GM12873 (cell line): ENCODE data around the gene MITD1.

Experiments used
- TF ChIP-seq, protein P1 (sequence below): IDR thresholded peaks from 2 replicates; pipeline ENCODE4 v1.5.1; 2012; ENCODE audit warnings: low read depth, mild to moderate bottlenecking, moderate library complexity, low read length, control low read depth; ENCODE audit not compliant: insufficient read depth; ENCODE audit errors: missing control alignments

The MITD1 gene

GRCh38 chr2:99180755-99181623 lies at the start of gene MITD1, which contains the start of gene MRPL30:
Gene MITD1, minus strand, starts transcription at chr2:99181058. Its CDS starts 77 bp downstream, at chr2:99180981.
Gene MRPL30, plus strand, starts transcription at chr2:99181184. Its CDS starts 5,020 bp downstream, at chr2:99186204.
- TF ChIP-seq, protein P1, sequence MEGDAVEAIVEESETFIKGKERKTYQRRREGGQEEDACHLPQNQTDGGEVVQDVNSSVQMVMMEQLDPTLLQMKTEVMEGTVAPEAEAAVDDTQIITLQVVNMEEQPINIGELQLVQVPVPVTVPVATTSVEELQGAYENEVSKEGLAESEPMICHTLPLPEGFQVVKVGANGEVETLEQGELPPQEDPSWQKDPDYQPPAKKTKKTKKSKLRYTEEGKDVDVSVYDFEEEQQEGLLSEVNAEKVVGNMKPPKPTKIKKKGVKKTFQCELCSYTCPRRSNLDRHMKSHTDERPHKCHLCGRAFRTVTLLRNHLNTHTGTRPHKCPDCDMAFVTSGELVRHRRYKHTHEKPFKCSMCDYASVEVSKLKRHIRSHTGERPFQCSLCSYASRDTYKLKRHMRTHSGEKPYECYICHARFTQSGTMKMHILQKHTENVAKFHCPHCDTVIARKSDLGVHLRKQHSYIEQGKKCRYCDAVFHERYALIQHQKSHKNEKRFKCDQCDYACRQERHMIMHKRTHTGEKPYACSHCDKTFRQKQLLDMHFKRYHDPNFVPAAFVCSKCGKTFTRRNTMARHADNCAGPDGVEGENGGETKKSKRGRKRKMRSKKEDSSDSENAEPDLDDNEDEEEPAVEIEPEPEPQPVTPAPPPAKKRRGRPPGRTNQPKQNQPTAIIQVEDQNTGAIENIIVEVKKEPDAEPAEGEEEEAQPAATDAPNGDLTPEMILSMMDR = no peak

- TF ChIP-seq, protein P1 = no peak
Measured at GRCh38 chr2:99217929-99218501, 37.2 kb upstream of the MITD1 start.

DNA sequence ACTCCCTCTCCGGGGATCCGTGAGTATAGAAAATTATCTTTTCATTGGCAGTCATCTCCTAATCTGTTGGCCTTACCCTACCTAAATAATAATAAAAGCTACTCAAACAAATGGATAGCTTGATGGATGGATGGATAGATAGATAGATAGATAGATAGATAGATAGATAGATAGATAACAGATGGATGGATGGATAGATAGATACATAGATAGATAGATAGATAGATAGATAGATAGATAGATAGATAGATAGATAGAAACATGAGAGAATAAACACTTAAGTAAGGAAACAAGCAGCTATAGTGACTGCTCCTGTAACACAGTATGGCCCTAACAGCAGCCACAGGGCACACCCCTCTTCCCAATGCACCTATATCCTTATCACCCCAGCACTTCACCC lies 35.2 kb upstream of the MITD1 start:
- TF ChIP-seq, protein P1 = no peak

- TF ChIP-seq, protein P1 = no peak
Measured at GRCh38 chr2:99205491-99205890, 24.6 kb upstream of the MITD1 start.

DNA sequence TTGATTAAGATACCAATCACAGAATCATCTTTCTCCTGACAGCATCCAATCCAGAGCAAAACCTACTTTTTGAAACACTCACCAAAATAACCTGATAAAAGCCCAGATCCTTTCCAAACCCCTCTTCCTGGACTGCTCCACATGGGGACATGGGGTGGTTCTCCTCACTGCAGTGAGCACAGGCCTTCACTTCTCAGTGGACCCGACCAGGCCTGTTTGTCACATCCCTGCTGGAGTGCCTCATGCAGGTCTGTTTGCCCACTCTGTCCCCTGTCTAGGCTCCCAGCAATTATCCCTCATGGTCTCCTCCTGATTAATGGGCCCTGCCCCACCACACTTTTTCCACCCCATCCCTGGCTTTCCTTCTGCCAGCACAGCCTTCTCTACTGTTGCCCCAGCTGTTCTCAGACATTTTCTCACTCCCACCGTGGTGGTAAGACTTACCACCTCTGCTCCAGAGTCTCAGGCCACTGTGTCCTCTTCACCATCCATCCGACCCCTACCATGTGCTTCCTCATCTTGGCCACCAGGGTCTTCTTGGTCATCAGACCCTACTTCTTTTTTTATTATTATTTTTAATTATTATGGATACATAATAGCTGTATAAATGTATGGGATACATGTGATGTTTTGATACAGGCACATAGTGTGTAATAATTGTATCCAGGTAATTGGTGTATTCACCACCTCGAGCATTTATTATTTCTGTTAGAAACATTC lies 21.3 kb upstream of the MITD1 start:
- TF ChIP-seq, protein P1 = peak; percentile 33

GRCh38 chr2:99200076-99200800 lies 19.4 kb upstream of the MITD1 start:
- TF ChIP-seq, protein P1 = no peak
